Measurements from ENCODE around the gene URM1.

URM1 gene

DNA sequence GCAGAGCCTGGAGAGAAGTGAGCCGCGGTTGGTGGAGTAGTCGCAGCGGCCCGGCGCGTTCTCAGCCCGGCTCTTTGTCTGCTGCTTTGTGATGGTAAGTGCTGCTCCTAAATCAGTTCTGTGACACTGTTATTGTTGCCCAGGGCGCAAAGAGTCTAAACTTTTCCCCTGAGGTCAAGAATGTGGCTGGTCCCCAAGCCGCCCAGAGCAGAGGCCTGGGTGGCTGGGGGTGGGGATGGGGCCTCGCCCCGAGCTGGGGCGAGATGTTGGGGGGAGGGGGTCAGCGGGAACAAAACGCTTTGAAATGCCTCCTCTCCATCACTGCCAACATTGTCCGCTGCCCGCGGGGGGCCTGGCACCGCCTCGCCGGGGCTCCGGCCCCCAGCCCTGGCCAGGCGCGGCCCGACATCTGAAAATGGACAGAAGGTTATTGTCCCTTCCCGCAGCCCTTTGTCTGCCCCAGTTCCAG, 37.8 kb downstream of the URM1 start:
- no peak for TF ChIP-seq YY1 (IDR thresholded peaks at IDR 0.05; ENCODE audit: low read depth)
- TF ChIP-seq TEAD4 (IDR thresholded peaks at IDR 0.05): no peak
- no peak for TF ChIP-seq EGR1 (IDR thresholded peaks at IDR 0.05)
- no peak for TF ChIP-seq NFIC (IDR thresholded peaks at IDR 0.05)
- TF ChIP-seq FOXM1 (IDR thresholded peaks at IDR 0.05; ENCODE audit: borderline replicate concordance, low read depth): no peak
- no peak for TF ChIP-seq CREB1 (IDR thresholded peaks at IDR 0.05; ENCODE audit: low read depth)
- no peak for TF ChIP-seq MAX (IDR thresholded peaks at IDR 0.05)

- TF ChIP-seq TAF1 (IDR thresholded peaks at IDR 0.05; ENCODE audit: low read depth) (no peak), YY1 (IDR thresholded peaks at IDR 0.05; ENCODE audit: low read depth) (no peak), CEBPB (IDR thresholded peaks at IDR 0.05) (no peak), TCF12 (IDR thresholded peaks at IDR 0.05; ENCODE audit: low read depth) (no peak), EP300 (IDR thresholded peaks at IDR 0.05; ENCODE audit: borderline replicate concordance) (no peak), NFIC (IDR thresholded peaks at IDR 0.05) (no peak), MAX (IDR thresholded peaks at IDR 0.05) (no peak), ZBTB7A (IDR thresholded peaks at IDR 0.05; ENCODE audit: low read depth) (no peak), CREB1 (IDR thresholded peaks at IDR 0.05; ENCODE audit: low read depth) (no peak), EGR1 (IDR thresholded peaks at IDR 0.05) (no peak), USF1 (IDR thresholded peaks at IDR 0.05) (no peak), FOXM1 (IDR thresholded peaks at IDR 0.05; ENCODE audit: borderline replicate concordance, low read depth) (no peak), TEAD4 (IDR thresholded peaks at IDR 0.05) (no peak), REST (IDR thresholded peaks at IDR 0.05; ENCODE audit: low read depth) (no peak), RAD21 (IDR thresholded peaks at IDR 0.05; ENCODE audit: low read depth) (no peak)
These were observed 38.3 kb downstream of the URM1 start for GRCh38 chr9:128409450-128409849.

DNA sequence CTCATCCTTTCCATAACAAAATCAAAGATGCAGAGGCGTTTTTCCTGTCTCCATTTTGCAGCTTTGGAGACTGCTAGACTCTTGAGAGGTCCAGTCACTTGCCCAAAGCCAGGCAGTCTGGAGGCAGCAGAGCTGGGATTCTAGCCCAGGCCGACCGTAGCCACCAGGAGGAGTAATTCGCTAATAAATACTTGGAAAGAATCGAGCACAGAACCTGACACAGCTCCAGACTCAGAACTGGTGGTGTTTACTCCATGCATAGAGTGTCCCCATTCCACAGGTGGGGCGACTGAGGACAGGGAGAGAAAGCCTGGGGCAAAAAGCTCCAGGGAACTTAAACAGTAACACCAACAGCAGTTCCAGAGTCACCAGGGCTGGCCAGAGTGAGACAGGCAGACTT, 38.8 kb downstream of the URM1 start:
- TF ChIP-seq EP300 (IDR thresholded peaks at IDR 0.05; ENCODE audit: borderline replicate concordance) (no peak), FOXM1 (IDR thresholded peaks at IDR 0.05; ENCODE audit: borderline replicate concordance, low read depth) (no peak), USF1 (IDR thresholded peaks at IDR 0.05) (no peak), TAF1 (IDR thresholded peaks at IDR 0.05; ENCODE audit: low read depth) (no peak), RAD21 (IDR thresholded peaks at IDR 0.05; ENCODE audit: low read depth) (no peak), YY1 (IDR thresholded peaks at IDR 0.05; ENCODE audit: low read depth) (no peak), NFIC (IDR thresholded peaks at IDR 0.05) (no peak), ZBTB7A (IDR thresholded peaks at IDR 0.05; ENCODE audit: low read depth) (no peak), REST (IDR thresholded peaks at IDR 0.05; ENCODE audit: low read depth) (no peak), TCF12 (IDR thresholded peaks at IDR 0.05; ENCODE audit: low read depth) (no peak), TEAD4 (IDR thresholded peaks at IDR 0.05) (no peak), MAX (IDR thresholded peaks at IDR 0.05) (no peak), EGR1 (IDR thresholded peaks at IDR 0.05) (no peak), CREB1 (IDR thresholded peaks at IDR 0.05; ENCODE audit: low read depth) (no peak), CEBPB (IDR thresholded peaks at IDR 0.05) (no peak)

- TF ChIP-seq TEAD4 (IDR thresholded peaks at IDR 0.05) (no peak), EP300 (IDR thresholded peaks at IDR 0.05; ENCODE audit: borderline replicate concordance) (no peak), USF1 (IDR thresholded peaks at IDR 0.05) (no peak), FOXM1 (IDR thresholded peaks at IDR 0.05; ENCODE audit: borderline replicate concordance, low read depth) (no peak), RAD21 (IDR thresholded peaks at IDR 0.05; ENCODE audit: low read depth) (no peak), TAF1 (IDR thresholded peaks at IDR 0.05; ENCODE audit: low read depth) (no peak), EGR1 (IDR thresholded peaks at IDR 0.05) (no peak), REST (IDR thresholded peaks at IDR 0.05; ENCODE audit: low read depth) (no peak), NFIC (IDR thresholded peaks at IDR 0.05) (no peak), MAX (IDR thresholded peaks at IDR 0.05) (no peak), CEBPB (IDR thresholded peaks at IDR 0.05) (no peak), ZBTB7A (IDR thresholded peaks at IDR 0.05; ENCODE audit: low read depth) (no peak), TCF12 (IDR thresholded peaks at IDR 0.05; ENCODE audit: low read depth) (no peak), YY1 (IDR thresholded peaks at IDR 0.05; ENCODE audit: low read depth) (no peak), CREB1 (IDR thresholded peaks at IDR 0.05; ENCODE audit: low read depth) (no peak)
These were observed 40.4 kb downstream of the URM1 start for GRCh38 chr9:128411364-128412119.
